Raji (cell line): ENCODE results near the gene TMEM185B.
A peak's percentile ranks its signal among the peaks of the same experiment; 100 is the strongest.

Experiments
- POLR2A ChIP-seq: IDR thresholded peaks from 2 replicates; pipeline ENCODE4 v1.6.1; 2011; ENCODE audit warnings: low read depth, low read length, control low read depth; ENCODE audit not compliant: insufficient read depth

TMEM185B gene

DNA sequence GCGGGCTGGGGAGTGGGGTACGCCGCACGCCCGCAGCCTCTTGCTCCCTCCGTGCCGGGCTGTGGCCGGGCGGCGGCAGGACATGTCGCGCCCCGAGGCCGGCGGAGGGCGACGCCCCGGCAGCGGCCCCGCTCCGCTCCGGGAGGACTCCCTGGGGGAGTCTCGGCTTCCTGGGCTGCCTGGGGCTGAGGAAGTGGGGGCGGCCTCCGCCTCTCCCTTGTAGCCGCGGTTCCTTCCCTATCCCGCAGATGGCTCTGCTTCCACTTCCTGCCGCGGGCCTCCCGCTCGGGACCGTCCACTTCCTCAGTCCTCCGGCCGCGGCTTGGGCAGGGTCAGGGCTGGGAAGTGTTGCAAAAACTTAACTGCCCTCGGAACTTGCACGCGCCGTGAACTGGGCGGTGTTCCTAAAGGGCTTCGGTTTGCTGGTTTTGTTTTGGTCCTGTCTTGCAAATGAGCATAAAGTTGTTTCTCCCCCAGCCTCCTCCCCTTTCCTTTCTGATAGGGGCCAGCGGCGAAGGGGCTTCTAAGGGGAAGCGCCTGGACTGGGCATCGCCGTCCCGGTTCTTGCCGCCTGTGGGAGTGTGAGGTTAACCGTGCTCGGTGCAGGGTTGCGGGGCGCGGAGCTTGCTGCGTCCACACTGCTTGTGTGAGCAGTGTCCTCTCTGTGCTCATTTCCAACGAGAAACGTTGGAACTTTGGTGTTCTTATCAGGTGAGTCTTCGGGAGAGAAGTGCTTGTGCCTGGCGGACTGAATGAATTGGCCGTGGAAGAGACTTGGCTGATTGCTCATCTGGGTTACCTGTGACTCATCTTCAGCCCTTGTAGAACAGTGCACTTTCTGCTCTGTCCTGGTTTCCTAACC, 30.1 kb upstream of the TMEM185B start:
- TF ChIP-seq POLR2A: no peak; the same call in 1 of the 2 replicates

- TF ChIP-seq POLR2A: peak; percentile 59
Measured at GRCh38 chr2:120252225-120253020, 29.2 kb upstream of the TMEM185B start, which contains the start of gene RALB. TSS of gene RALB (plus strand) at chr2:120252852. CDS start at chr2:120278665, 25,813 bp downstream.

DNA sequence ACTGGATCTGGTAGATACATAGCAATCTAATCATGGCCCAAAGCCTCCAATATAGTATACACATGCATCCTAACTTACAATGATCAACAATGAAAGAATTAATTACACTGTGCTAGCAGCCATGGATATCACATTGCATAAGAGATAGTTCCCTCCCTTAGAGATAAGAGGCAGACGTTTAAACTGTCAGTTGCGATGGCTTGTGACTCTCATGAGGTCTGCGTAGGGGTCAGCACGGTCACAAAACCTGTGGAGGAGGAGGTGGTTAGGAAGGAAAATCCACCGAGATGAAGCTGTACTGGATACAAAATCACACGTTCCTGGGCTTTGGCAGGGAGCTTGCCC, 28.7 kb upstream of the TMEM185B start:
- TF ChIP-seq POLR2A: no peak

- no peak for TF ChIP-seq POLR2A
Measured at GRCh38 chr2:120251078-120251477, 27.9 kb upstream of the TMEM185B start.

GRCh38 chr2:120250640-120251039, 27.4 kb upstream of the TMEM185B start:
- no peak for TF ChIP-seq POLR2A

DNA sequence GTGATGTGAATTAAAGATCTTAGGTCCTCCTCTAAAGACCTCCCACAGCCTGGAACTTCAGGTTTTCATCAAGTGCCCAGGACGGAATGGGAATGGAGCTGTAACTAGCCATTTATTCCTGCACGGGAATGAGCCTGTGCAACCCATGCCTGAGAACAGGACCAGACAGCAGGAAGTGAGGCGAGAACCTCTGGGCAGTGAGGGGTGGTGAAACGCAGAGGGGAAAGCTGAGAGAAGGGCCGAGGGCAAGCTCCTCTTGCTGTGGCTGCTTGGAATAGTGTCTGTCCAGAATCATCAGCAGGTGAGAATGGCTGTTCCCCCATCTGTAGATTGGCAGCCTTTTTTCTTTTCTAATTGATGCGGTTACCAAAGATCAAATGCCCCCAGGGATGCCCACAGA, 24.7 kb upstream of the TMEM185B start:
- TF ChIP-seq POLR2A: no peak

GRCh38 chr2:120246546-120247300, 23.5 kb upstream of the TMEM185B start:
- TF ChIP-seq POLR2A: no peak

DNA sequence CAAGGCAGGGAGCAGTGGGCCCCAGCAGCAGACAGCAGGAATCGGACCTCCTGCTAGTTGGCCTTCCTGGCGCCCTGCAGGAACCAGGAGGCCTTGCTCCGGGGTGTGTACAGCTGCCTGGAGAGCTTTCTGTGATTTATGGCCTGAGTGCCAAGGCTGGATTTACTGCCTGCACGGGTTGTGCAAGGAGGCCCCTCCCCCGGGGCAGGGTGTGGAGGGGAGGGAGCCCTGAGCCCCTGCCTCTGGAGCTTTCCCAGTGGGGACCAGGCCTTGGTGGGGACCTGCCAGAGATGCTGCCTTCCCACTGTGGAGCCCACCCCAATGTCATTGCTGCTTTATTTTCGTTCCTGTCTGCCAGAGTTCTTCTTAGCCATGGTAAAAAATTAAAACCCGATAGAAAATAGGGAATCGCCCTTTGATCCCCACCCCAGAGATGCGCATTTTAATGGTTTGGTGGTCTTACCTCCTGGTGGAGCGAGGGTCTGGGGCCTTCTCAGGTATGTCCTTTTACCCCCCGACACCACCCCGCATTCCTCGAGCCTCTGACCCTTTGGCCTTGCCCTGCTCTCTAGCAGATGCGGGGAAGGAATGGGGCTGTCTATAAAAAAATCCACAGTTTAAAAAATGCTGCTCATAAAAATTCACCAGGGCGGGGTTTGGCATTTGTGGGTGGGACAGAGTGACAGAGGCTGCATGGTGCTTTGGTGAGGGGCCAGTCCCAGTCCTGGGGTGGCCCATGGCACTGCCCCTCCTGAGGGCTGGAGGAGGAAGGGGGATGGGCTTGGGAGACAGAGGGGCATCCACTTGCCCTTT, 22.5 kb upstream of the TMEM185B start:
- TF ChIP-seq POLR2A: no peak

- TF ChIP-seq POLR2A: no peak
Measured at GRCh38 chr2:120244656-120245519, 21.7 kb upstream of the TMEM185B start.

GRCh38 chr2:120243875-120244553, 20.8 kb upstream of the TMEM185B start:
- TF ChIP-seq POLR2A: no peak

DNA sequence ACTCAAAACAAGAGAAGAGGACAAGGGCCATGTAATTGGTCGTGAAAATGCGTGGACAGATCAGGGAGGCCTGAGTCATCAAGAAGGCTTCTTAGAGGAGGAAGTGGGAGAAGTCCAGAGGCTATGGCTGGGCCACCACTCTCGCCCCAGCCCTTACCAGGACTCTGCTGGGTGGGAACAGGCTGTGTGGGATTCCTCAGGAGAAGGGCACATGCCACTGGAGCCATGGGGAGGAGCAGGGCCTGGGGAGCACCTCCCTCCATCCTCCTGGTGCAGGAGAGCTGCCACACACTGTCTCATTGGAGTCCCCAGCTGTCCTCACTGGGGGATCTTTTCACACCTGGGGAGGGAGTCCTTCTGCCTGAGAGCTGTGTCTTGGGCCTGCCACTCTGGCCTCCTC, 20.0 kb upstream of the TMEM185B start:
- TF ChIP-seq POLR2A: no peak

DNA sequence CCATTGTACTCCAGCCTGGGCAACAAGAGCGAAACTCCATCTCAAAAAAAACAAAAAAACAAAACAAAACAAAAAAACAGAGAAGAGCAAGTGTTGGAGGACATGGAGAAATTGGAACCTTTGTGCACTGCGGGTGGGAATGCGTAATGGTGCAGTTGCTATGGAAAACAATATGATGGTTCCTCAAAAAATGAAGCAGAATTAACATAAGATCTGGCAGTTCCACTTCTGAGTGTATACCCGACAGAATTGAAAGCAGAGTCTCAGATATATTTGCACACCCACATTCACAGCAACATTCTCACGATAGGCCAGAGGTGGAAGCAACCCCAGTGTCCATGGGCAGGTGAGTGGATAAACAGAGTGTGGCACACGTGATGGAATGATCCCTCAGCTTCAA, 18.5 kb upstream of the TMEM185B start:
- no peak for TF ChIP-seq POLR2A

DNA sequence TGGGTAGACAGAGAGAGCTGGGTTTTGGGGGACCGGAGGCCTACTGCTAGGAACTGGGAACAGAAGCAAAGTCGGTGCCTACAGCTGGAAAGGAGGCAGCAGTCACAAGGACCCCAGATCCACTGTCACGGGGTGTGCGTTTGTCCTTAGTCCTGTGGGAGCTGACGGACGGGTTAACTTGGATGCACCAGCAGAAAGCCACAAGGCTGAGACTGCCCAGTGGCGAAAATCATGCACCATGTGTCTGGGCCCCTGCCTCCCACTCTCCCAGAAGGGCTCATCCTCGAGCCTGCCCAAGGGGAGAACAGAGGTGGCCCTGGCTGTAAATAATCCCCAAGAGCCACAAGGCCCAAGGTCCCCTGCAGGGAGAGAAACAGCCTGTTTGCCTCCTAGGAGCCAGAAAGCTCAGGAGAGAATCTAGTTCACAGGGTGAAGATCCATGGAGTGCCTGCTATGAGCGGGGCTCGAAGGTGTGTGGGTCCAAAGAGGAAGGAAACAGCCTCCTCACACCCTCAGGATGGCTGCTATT, 17.8 kb upstream of the TMEM185B start:
- TF ChIP-seq POLR2A: no peak
